Pancreas (tissue), 10 donors: Measurements from ENCODE around the gene YEATS2. TPM values are rescaled to one million over a fixed set of nuclear protein-coding genes. Genes with fewer than 3 reads are reported as not detected.

Experiments used
- ATAC-seq, 4 donors: fragments of 200-7000 bp; cut with Tn5 transposase; one replicate each; pipeline versions ENCODE4 v1.8.0 to v1.9.1; 2020; ENCODE audit warnings: mild to moderate bottlenecking in 4 of 4, moderate library complexity in 4 of 4
- DNase-seq, 6 donors: peaks; one replicate each; pipeline ENCODE4 v3.0.0-alpha.2; 2020
- FAIRE-seq: peaks from 2 replicates; lab custom pipeline; 2012; peaks lifted over from hg19 to GRCh38; lab: Jason Lieb, UNC
- H3K27ac ChIP-seq, 4 donors: fragments of 200-600 bp; sonication (generic); 1 replicate in 3 of 4; 2 replicates in 1 of 4; pipeline versions ENCODE4 v1.5.0 to v1.8.0; 2020
- H3K27me3 ChIP-seq, 4 donors: fragments of 200-600 bp; one replicate each; pipeline ENCODE4 v1.8.0; 2021
- H3K36me3 ChIP-seq, 3 donors: fragments of 200-600 bp; sonication (generic) in 1 of 3; one replicate each; pipeline versions ENCODE4 v1.5.0 to v1.8.0; 2020 to 2021
- H3K4me1 ChIP-seq, 3 donors: fragments of 200-600 bp; one replicate each; pipeline ENCODE4 v1.8.0; 2021
- H3K4me3 ChIP-seq, 4 donors: fragments of 200-600 bp; sonication (generic) in 2 of 4; one replicate each; pipeline versions ENCODE4 v1.5.0 to v1.8.0; 2020 to 2021
- H3K9me3 ChIP-seq, 4 donors: fragments of 200-600 bp; one replicate each; pipeline ENCODE4 v1.8.0; 2021
- CTCF ChIP-seq, 4 donors: fragments of 200-600 bp; sonication (generic) in 3 of 4; IDR thresholded peaks; one replicate each; pipeline versions ENCODE4 v1.5.0 to v1.8.0; 2021; ENCODE audit warnings: antibody characterized with exemption in 4 of 4
- WGBS, 2 donors: extraction: QIAGEN DNeasy Blood & Tissue Kit; methylation state at CpG; one replicate each; pipeline ENCODE4 v1.1.7; 2013; 5-methylcytosine and 5-hydroxymethylcytosine counted together
- intact Hi-C, 3 donors: fragments of 100-400 bp; cut with DNase I; formaldehyde crosslinking; loops; one replicate each; pipeline versions ENCODE4 v1.11.1 to v1.14.2; 2022
- polyA plus RNA-seq, 2 donors: library from polyadenylated mRNA; stranded (reverse); fragments of 200-250 nt; gene quantifications; one replicate each; pipeline ENCODE4 v1.2.3, GENCODE V29; 2013
- total RNA-seq, 6 donors: library from RNA; stranded (reverse); fragmentation: NEBNext Ultra II Directional in 4 of 6; extraction: Animal tissue kit (Norgen Biotek cat#: 25700) in 4 of 6; gene quantifications; one replicate each; pipeline versions ENCODE4 v1.2.1 to v1.2.4, GENCODE V29; 2021 to 2023
- donor health status: healthy with polysubstance abuse.
- donor health status: DM: no; HTN: no; CAD: no; lungs with moderate emphysema.
- donor health status: DM: no; HTN: no; CAD: no.
- donor health status: control.
- donor health status: control.
- donor health status: Bipolar disorder and iron deficiency.
- donor health status: DM: yes; HTN: yes; CAD: no.
- donor health status: DM: no; HTN: no; CAD: no.
- donor health status: DM: no; HTN: no; CAD: no.
- donor health status: DM: yes; HTN: yes; CAD: no.

Gene YEATS2
- total and polyA plus RNA-seq, 8 donors = 5.7 to 12.8 (median 6.4) TPM

- Histone ChIP-seq H3K36me3 (no peaks in the 10 kb centered on the region), H3K4me1 (peaks cover 0 to 7% (median 0%) of the 10 kb centered on the region in 3 donors), H3K9me3 (no peaks in the 10 kb centered on the region), H3K27ac (no peak overlapping the region), H3K4me3 (peak overlapping the region in 2 of 4 donors; percentile 66 to 84), H3K27me3 (no peaks in the 10 kb centered on the region)
- no peak for TF ChIP-seq CTCF (IDR thresholded peaks at IDR 0.05)
- no peak for FAIRE-seq
- ATAC-seq = no peak
- intact Hi-C loops = no loop called here
- 69 to 73% methylated on average over 5 of the region's 5 CpGs for WGBS, 2 donors
- DNase-seq = no peak
Observed at GRCh38 chr3:183823963-183824362, 126.4 kb downstream of the YEATS2 start.

- DNase-seq = peak in 4 of 6 donors; percentile 23 to 81 (median 54)
- no peak for TF ChIP-seq CTCF (IDR thresholded peaks at IDR 0.05)
- peaks cover 0 to 3% (median 0%) of the 10 kb centered on the region in 3 donors for H3K36me3 ChIP-seq
- no peak for FAIRE-seq
- intact Hi-C loops = no loop called here
- 2% methylated on average over 47 to 88 of the region's 88 CpGs for WGBS, 2 donors
- H3K27me3 ChIP-seq = no peaks in the 10 kb centered on the region
- H3K4me1 ChIP-seq = peaks cover 0 to 7% (median 0%) of the 10 kb centered on the region in 3 donors
- no peaks in the 10 kb centered on the region for H3K9me3 ChIP-seq
- H3K27ac ChIP-seq = peak overlapping the region in 2 of 4 donors; percentile 26 to 44
- H3K4me3 ChIP-seq = peak overlapping the region; percentile 42 to 84 (median 58)
- peak; percentile 53 to 65 (median 61) for ATAC-seq
Observed at GRCh38 chr3:183824761-183825455, 127.3 kb downstream of the YEATS2 start.

GRCh38 chr3:183825456-183826161 lies 128.0 kb downstream of the YEATS2 start, which contains the start of gene MAP6D1:
Gene MAP6D1, minus strand, starts transcription at chr3:183825577. Its CDS starts 30 bp downstream, at chr3:183825547.
- Histone ChIP-seq H3K36me3 (peaks cover 0 to 10% (median 0%) of the 10 kb centered on the region in 3 donors), H3K4me1 (peaks cover 0 to 7% (median 0%) of the 10 kb centered on the region in 3 donors), H3K27ac (peak within 1 kb of the TSS; percentile 28 to 53 (median 48)), H3K9me3 (no peaks in the 10 kb centered on the region), H3K27me3 (no peaks in the 10 kb centered on the region), H3K4me3 (peak within 1 kb of the TSS; percentile 42 to 84 (median 58))
- intact Hi-C loops = no loop called here
- ATAC-seq (peak; percentile 50 to 80 (median 66)), DNase-seq (peak; percentile 39 to 82 (median 54)), FAIRE-seq (no peak)
- no peak for TF ChIP-seq CTCF (IDR thresholded peaks at IDR 0.05)
- 3 to 6% methylated on average over 37 to 69 of the region's 69 CpGs for WGBS, 2 donors

DNA sequence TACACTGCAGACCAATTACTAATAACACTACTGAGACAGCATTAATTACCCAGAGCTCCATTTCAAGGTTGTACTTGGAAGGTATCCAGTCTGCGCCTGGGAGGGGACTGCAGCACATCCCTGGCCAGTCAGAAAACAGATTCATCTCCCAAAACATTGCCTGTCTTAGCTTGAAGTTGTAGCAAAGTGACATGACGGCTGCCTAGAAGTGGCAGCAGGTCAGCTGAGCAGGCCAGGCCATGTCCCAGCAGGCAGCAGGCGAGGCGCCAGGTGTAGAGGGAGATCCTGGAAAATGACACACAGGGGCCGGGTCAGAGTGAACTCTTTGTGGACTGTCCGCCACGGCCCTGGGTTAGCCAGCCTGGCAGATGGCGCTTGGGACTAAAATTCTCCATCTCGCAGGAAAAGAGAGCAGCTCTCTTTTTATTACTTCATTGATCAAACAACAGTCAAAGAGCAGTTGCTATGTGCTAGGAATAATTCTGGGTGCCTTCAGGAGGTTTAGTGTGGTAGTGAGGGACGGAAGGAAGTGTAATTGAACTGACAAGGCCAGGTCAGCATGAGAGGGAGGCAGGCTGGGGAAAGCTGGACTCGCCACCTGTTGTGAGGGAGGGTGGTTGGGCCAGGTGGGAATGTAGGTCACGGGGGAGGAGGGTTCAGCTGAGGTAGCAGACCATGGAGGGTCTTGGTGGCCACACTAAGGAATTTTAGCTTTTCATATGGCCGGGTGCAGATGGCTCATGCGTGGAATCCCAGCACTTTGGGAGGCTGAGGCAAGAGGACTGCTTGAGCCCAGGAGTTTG lies 129.1 kb downstream of the YEATS2 start:
- Histone ChIP-seq H3K4me1 (peaks cover 0 to 7% (median 0%) of the 10 kb centered on the region in 3 donors), H3K9me3 (no peaks in the 10 kb centered on the region), H3K27ac (peak overlapping the region in 3 of 4 donors; percentile 45 to 53 (median 50)), H3K4me3 (no peak overlapping the region), H3K27me3 (no peaks in the 10 kb centered on the region), H3K36me3 (peaks cover 0 to 11% (median 0%) of the 10 kb centered on the region in 3 donors)
- no peak for TF ChIP-seq CTCF (IDR thresholded peaks at IDR 0.05)
- WGBS, 2 donors = 73 to 75% methylated on average over 14 of the region's 14 CpGs
- intact Hi-C loops = no loop called here
- peak; percentile 31 to 74 (median 52) for ATAC-seq
- FAIRE-seq = no peak
- DNase-seq = peak; percentile 39 to 81 (median 70)
